Measurements from ENCODE around the gene GBGT1. TPM values are rescaled to one million over a fixed set of nuclear protein-coding genes. Genes with fewer than 3 reads are reported as not detected.

Gene GBGT1
- total and polyA plus RNA-seq, 4 experiments from 2014 or later: 0.16 to 6.3 (median 2.1) TPM

- peak overlapping the region in 5 of 8 donors; percentile 31 to 77 (median 64) for H3K4me3 Mint-ChIP-seq
- ChIA-PET POLR2A (ENCODE audit: partially characterized antibody) (interaction anchor here (0.7 to 13.2 kb wide), 9 partner anchors 7 to 891 kb away, joined by 3 to 424 read pairs (median 22); partner anchors contain the start of genes GTF3C5 and RALGDS), CTCF (ENCODE audit: partially characterized antibody) (interaction anchor here (13.5 kb wide), 1 partner anchor 14 kb away, joined by 282 read pairs; no protein-coding TSS in a partner anchor)
- H3K9me3 Mint-ChIP-seq: peaks cover 0 to 3% (median 0%) of the 10 kb centered on the region in 8 donors
- peaks cover 5 to 24% of the 10 kb centered on the region in 2 donors for H3K36me3 Mint-ChIP-seq
- no peaks in the 10 kb centered on the region for H3K27me3 ChIP-seq (ENCODE audit: insufficient read depth, low read length)
- peak in 1 of 5 donors; percentile 38 for DNase-seq
- intact Hi-C loops (cut with micrococcal nuclease): no loop called here
- peaks cover 99% of the 10 kb centered on the region for H3K4me1 ChIP-seq (ENCODE audit: insufficient read depth, low read length)
- no peaks in the 10 kb centered on the region for H3K9me3 ChIP-seq (ENCODE audit: control insufficient read depth in 1 of 2, low read length in 2 of 2)
- no peaks in the 10 kb centered on the region for H3K27me3 Mint-ChIP-seq
- H3K27ac Mint-ChIP-seq: peak overlapping the region; percentile 100
- H3K36me3 ChIP-seq (ENCODE audit: insufficient read depth, low read length): peaks cover 5% of the 10 kb centered on the region
- peak overlapping the region; percentile 100 for H3K27ac ChIP-seq (ENCODE audit: low read depth, low read length)
- no peak overlapping the region for H3K4me3 ChIP-seq (ENCODE audit: low read length in 2 of 2)
- peaks cover 45 to 96% (median 75%) of the 10 kb centered on the region in 4 donors for H3K4me1 Mint-ChIP-seq
These were observed 31.5 kb downstream of the GBGT1 start for GRCh38 chr9:133132174-133132573.

DNA sequence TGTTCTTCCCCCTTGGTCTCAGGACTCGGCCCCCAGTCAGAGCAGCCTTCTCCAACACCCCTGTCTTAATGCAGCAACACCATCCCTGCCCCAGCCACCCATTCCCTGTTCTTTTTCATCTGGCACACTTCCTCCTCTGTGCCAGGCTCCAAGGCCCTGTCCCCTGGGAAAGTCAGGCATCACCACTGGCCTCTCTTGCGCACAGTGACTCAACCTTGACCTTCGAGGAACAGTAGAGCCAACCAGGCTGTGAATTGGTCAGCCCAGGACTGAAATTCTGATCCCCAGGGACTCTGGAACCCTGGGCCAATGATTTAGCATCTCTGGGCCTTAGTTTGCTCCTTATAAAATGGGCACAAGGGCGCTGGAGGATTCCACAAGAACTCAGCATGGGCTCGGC lies 32.2 kb downstream of the GBGT1 start:
- Histone ChIP-seq H3K36me3 (ENCODE audit: insufficient read depth, low read length) (peaks cover 5% of the 10 kb centered on the region), H3K4me3 (ENCODE audit: low read length in 2 of 2) (peak overlapping the region; percentile 27 to 41), H3K9me3 (ENCODE audit: control insufficient read depth in 1 of 2, low read length in 2 of 2) (no peaks in the 10 kb centered on the region), H3K27me3 (ENCODE audit: insufficient read depth, low read length) (no peaks in the 10 kb centered on the region), H3K4me1 (ENCODE audit: insufficient read depth, low read length) (peaks cover 99% of the 10 kb centered on the region), H3K27ac (ENCODE audit: low read depth, low read length) (peak overlapping the region; percentile 100)
- CTCF ChIA-PET (ENCODE audit: partially characterized antibody): interaction anchor here (1.3 to 13.5 kb wide), 2 partner anchors 9 to 14 kb away, joined by 4 to 282 read pairs; no protein-coding TSS in a partner anchor
- Mint-ChIP-seq H3K27me3 (no peaks in the 10 kb centered on the region), H3K36me3 (peaks cover 5 to 26% of the 10 kb centered on the region in 2 donors), H3K27ac (peak overlapping the region; percentile 100), H3K4me1 (peaks cover 48 to 97% (median 79%) of the 10 kb centered on the region in 4 donors), H3K4me3 (peak overlapping the region; percentile 69 to 93 (median 84)), H3K9me3 (peaks cover 0 to 6% (median 0%) of the 10 kb centered on the region in 8 donors)
- intact Hi-C loops (cut with micrococcal nuclease): loop anchor here (1.0 kb wide), 1 partner anchor 10 kb away; the partner anchor contains the start of gene RALGDS
- POLR2A ChIA-PET (ENCODE audit: partially characterized antibody): interaction anchor here (1.2 to 13.2 kb wide), 5 partner anchors 10 to 101 kb away, joined by 3 to 424 read pairs (median 17); partner anchors contain the start of genes GTF3C5 and RALGDS
- no peak for DNase-seq

- CTCF ChIA-PET (ENCODE audit: partially characterized antibody): interaction anchor here (1.3 to 13.5 kb wide), 2 partner anchors 8 to 15 kb away, joined by 4 to 282 read pairs; no protein-coding TSS in a partner anchor
- H3K27me3 Mint-ChIP-seq: no peaks in the 10 kb centered on the region
- intact Hi-C loops (cut with micrococcal nuclease): loop anchor here (1.0 kb wide), 1 partner anchor 9 kb away; the partner anchor contains the start of gene RALGDS
- H3K4me3 Mint-ChIP-seq: peak overlapping the region; percentile 77 to 95 (median 91)
- H3K27ac Mint-ChIP-seq: peak overlapping the region; percentile 100
- DNase-seq: peak; percentile 66 to 86 (median 75)
- peaks cover 49 to 98% (median 80%) of the 10 kb centered on the region in 4 donors for H3K4me1 Mint-ChIP-seq
- peaks cover 5% of the 10 kb centered on the region for H3K36me3 ChIP-seq (ENCODE audit: insufficient read depth, low read length)
- peaks cover 99% of the 10 kb centered on the region for H3K4me1 ChIP-seq (ENCODE audit: insufficient read depth, low read length)
- H3K36me3 Mint-ChIP-seq: peaks cover under 1 to 26% of the 10 kb centered on the region in 2 donors
- peaks cover 0 to 6% (median 0%) of the 10 kb centered on the region in 8 donors for H3K9me3 Mint-ChIP-seq
- H3K9me3 ChIP-seq (ENCODE audit: control insufficient read depth in 1 of 2, low read length in 2 of 2): no peaks in the 10 kb centered on the region
- no peaks in the 10 kb centered on the region for H3K27me3 ChIP-seq (ENCODE audit: insufficient read depth, low read length)
- H3K4me3 ChIP-seq (ENCODE audit: low read length in 2 of 2): peak overlapping the region; percentile 71 to 94
- peak overlapping the region; percentile 100 for H3K27ac ChIP-seq (ENCODE audit: low read depth, low read length)
- POLR2A ChIA-PET (ENCODE audit: partially characterized antibody): interaction anchor here (0.9 to 13.2 kb wide), 6 partner anchors 9 to 100 kb away, joined by 3 to 424 read pairs (median 10); partner anchors contain the start of genes GTF3C5 and RALGDS
These were observed 32.9 kb downstream of the GBGT1 start for GRCh38 chr9:133130685-133131244.

GRCh38 chr9:133129001-133129795 lies 34.5 kb downstream of the GBGT1 start:
- intact Hi-C loops (cut with micrococcal nuclease): no loop called here

GRCh38 chr9:133128152-133128551 lies 35.6 kb downstream of the GBGT1 start:
- no peaks in the 10 kb centered on the region for H3K27me3 Mint-ChIP-seq
- H3K4me3 ChIP-seq (ENCODE audit: low read length in 2 of 2): peak overlapping the region in 1 of 2 donors; percentile 21
- peaks cover 97% of the 10 kb centered on the region for H3K4me1 ChIP-seq (ENCODE audit: insufficient read depth, low read length)
- no peaks in the 10 kb centered on the region for H3K9me3 ChIP-seq (ENCODE audit: control insufficient read depth in 1 of 2, low read length in 2 of 2)
- no peaks in the 10 kb centered on the region for H3K27me3 ChIP-seq (ENCODE audit: insufficient read depth, low read length)
- H3K36me3 Mint-ChIP-seq: peaks cover 0 to 25% of the 10 kb centered on the region in 2 donors
- intact Hi-C loops (cut with micrococcal nuclease): no loop called here
- peaks cover 0 to 6% (median 0%) of the 10 kb centered on the region in 8 donors for H3K9me3 Mint-ChIP-seq
- H3K27ac Mint-ChIP-seq: peak overlapping the region; percentile 92 to 100 (median 96)
- POLR2A ChIA-PET (ENCODE audit: partially characterized antibody): interaction anchor here (13.2 kb wide), 1 partner anchor 17 kb away, joined by 424 read pairs; no protein-coding TSS in a partner anchor
- CTCF ChIA-PET (ENCODE audit: partially characterized antibody): interaction anchor here (13.5 kb wide), 1 partner anchor 18 kb away, joined by 282 read pairs; no protein-coding TSS in a partner anchor
- DNase-seq: no peak
- H3K4me3 Mint-ChIP-seq: peak overlapping the region in 7 of 8 donors; percentile 28 to 87 (median 77)
- H3K27ac ChIP-seq (ENCODE audit: low read depth, low read length): peak overlapping the region; percentile 100
- peaks cover 5% of the 10 kb centered on the region for H3K36me3 ChIP-seq (ENCODE audit: insufficient read depth, low read length)
- H3K4me1 Mint-ChIP-seq: peaks cover 45 to 97% (median 77%) of the 10 kb centered on the region in 4 donors

More at GRCh38 chr9:133129001-133129795, 34.5 kb downstream of the GBGT1 start:
- POLR2A ChIA-PET (ENCODE audit: partially characterized antibody): interaction anchor here (0.8 to 13.2 kb wide), 2 partner anchors 15 to 16 kb away, joined by 3 to 424 read pairs; no protein-coding TSS in a partner anchor
- peak overlapping the region; percentile 100 for H3K27ac ChIP-seq (ENCODE audit: low read depth, low read length)
- H3K36me3 ChIP-seq (ENCODE audit: insufficient read depth, low read length): peaks cover 5% of the 10 kb centered on the region
- CTCF ChIA-PET (ENCODE audit: partially characterized antibody): interaction anchor here (13.5 kb wide), 1 partner anchor 17 kb away, joined by 282 read pairs; no protein-coding TSS in a partner anchor
- Mint-ChIP-seq H3K4me3 (peak overlapping the region; percentile 77 to 95 (median 91)), H3K36me3 (peaks cover 0 to 32% of the 10 kb centered on the region in 2 donors), H3K4me1 (peaks cover 45 to 98% (median 79%) of the 10 kb centered on the region in 4 donors), H3K27ac (peak overlapping the region; percentile 65 to 100 (median 100)), H3K27me3 (no peaks in the 10 kb centered on the region), H3K9me3 (peaks cover 0 to 6% (median 0%) of the 10 kb centered on the region in 8 donors)
- peaks cover 99% of the 10 kb centered on the region for H3K4me1 ChIP-seq (ENCODE audit: insufficient read depth, low read length)
- no peak for DNase-seq
- H3K27me3 ChIP-seq (ENCODE audit: insufficient read depth, low read length): no peaks in the 10 kb centered on the region
- no peaks in the 10 kb centered on the region for H3K9me3 ChIP-seq (ENCODE audit: control insufficient read depth in 1 of 2, low read length in 2 of 2)
- peak overlapping the region; percentile 6 to 94 for H3K4me3 ChIP-seq (ENCODE audit: low read length in 2 of 2)

DNA sequence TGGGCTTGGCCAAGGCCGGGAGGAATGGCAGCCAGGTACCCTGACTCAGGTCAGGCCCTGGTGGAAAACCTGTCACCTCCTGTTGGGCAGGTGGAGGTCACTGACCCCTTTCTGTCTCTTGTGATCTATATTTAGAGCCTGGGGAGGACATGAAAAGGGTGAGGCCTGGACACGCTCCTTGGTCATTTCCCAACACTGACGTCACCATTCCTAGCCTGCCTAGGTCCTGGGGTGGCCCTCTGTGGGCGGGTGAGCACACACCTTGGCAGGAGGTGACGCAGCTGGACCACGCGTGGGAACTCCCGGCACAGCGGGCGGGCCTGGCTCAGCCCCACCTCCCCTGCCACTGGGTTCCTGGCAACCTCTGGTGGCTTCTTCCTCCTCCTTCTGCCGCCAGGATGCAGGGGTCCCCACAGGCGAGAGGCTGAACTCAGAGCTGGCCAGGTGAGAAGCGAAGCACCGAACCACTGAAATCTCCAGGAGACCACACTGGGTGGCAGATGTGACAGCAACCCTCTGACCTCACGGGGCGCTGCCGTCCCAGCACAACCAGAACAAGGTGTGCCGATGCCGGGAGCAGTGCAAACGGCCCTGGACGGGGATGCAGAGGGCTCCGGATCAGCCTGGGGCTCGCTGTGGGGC lies 36.3 kb downstream of the GBGT1 start:
- H3K36me3 ChIP-seq (ENCODE audit: insufficient read depth, low read length): peaks cover 5% of the 10 kb centered on the region
- H3K27me3 ChIP-seq (ENCODE audit: insufficient read depth, low read length): no peaks in the 10 kb centered on the region
- Mint-ChIP-seq H3K36me3 (peaks cover 0 to 25% of the 10 kb centered on the region in 2 donors), H3K9me3 (peaks cover 0 to 6% (median 0%) of the 10 kb centered on the region in 8 donors), H3K4me1 (peaks cover 45 to 92% (median 75%) of the 10 kb centered on the region in 4 donors), H3K27me3 (no peaks in the 10 kb centered on the region), H3K27ac (peak overlapping the region; percentile 92 to 100 (median 96)), H3K4me3 (peak overlapping the region; percentile 48 to 87 (median 76))
- no peak overlapping the region for H3K4me3 ChIP-seq (ENCODE audit: low read length in 2 of 2)
- peak; percentile 56 to 82 (median 67) for DNase-seq
- ChIA-PET POLR2A (ENCODE audit: partially characterized antibody) (interaction anchor here (0.6 to 13.2 kb wide), 2 partner anchors 18 to 52 kb away, joined by 3 to 424 read pairs; no protein-coding TSS in a partner anchor), CTCF (ENCODE audit: partially characterized antibody) (interaction anchor here (13.5 kb wide), 1 partner anchor 18 kb away, joined by 282 read pairs; no protein-coding TSS in a partner anchor)
- no peaks in the 10 kb centered on the region for H3K9me3 ChIP-seq (ENCODE audit: control insufficient read depth in 1 of 2, low read length in 2 of 2)
- H3K27ac ChIP-seq (ENCODE audit: low read depth, low read length): peak overlapping the region; percentile 100
- intact Hi-C loops (cut with micrococcal nuclease): no loop called here
- H3K4me1 ChIP-seq (ENCODE audit: insufficient read depth, low read length): peaks cover 97% of the 10 kb centered on the region
